Upper lobe of left lung (tissue), 4 donors: Measurements from ENCODE around the gene FNDC11.

Source experiments
- CTCF ChIP-seq, 6 experiments: fragments of 450-650 bp in 4 of 6; fragments of 200-600 bp in 2 of 6; sonication (generic) in 2 of 6; IDR thresholded peaks; one replicate each; pipeline ENCODE4 v1.5.1; 2016 to 2019; ENCODE audit warnings: antibody characterized with exemption in 6 of 6
- POLR2A ChIP-seq, 4 donors: fragments of 450-650 bp; IDR thresholded peaks; one replicate each; pipeline ENCODE4 v1.5.1; 2016 to 2017; ENCODE audit warnings: antibody characterized with exemption in 4 of 4, mild to moderate bottlenecking in 2 of 4

DNA sequence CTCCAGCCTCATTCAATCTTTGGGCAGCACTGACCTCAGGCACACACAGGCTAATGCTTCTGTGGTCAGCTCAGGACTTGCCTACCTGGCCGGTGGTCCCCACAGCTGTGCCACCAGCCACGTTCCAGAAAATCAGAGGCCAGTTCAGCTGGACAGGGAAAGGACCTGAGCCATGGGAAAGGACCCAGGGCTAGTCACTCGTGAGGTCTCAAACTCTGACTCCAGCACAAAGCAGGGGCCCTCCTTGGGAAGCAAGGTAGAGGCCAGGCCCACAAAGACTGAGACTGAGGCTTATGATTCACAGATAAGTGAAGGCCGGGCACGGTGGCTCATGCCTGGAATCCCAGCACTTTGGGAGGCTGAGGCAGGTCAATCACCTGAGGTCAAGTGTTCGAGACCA, 42.5 kb downstream of the FNDC11 start:
- TF ChIP-seq CTCF (IDR thresholded peaks at IDR 0.05) = no peak
- TF ChIP-seq POLR2A (IDR thresholded peaks at IDR 0.05) = no peak
